ENCODE results near the gene MYH9.

The MYH9 gene

DNA sequence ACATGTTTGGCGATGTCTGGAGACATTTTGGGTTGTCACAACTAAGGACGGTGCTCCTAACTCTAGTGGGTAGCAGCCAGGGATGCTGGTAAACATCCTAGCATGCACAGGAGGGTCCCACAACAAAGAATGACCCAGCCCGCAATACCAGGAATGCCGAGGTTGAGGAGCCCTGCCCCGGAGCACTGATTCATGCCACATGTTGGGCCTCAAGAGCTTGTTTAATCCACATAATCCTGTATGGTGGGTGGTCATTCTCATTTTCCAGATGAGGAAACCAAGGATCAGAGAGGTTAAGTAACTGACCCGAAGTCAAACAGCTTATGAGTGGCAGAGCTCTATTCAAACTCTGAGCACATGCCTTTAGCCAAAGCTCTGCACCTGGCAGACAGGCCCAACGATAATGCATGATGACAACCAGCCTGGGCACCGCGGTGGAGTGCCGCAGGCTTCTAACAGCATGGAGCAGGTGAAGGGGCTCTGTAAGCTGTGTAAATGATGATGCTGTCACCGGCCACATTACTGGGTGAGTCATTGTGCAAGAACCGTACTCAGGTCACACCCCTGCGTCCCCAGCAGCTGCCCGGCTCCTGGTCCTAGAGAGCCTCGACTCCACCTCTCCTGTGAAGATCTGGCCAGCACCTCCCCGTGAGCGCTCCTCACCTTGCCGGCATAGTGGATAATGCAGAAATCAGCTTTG, 76.2 kb downstream of the MYH9 start:
- DNase-seq (ENCODE audit: low spot score): no peak

DNA sequence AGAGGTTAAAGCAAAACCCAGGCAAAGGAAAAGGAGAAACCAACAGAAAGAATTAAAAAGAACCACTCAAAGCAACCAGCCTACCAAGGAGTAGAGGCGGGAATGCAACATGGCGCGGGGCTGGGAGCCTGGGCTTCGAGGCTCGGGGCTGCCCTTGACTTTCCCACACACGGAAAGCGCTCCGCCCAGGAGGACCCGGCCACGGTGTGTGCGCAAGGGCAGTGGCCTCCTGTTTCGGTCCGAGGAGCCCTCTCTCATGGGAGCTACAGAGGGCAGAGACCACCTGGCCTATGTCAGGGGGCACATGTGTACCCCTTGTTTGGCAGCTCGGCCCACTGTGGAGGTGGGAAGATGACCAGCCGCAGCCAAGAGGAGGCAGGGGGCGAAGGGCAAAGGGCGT, 78.9 kb downstream of the MYH9 start:
- DNase-seq (ENCODE audit: low spot score): no peak

DNA sequence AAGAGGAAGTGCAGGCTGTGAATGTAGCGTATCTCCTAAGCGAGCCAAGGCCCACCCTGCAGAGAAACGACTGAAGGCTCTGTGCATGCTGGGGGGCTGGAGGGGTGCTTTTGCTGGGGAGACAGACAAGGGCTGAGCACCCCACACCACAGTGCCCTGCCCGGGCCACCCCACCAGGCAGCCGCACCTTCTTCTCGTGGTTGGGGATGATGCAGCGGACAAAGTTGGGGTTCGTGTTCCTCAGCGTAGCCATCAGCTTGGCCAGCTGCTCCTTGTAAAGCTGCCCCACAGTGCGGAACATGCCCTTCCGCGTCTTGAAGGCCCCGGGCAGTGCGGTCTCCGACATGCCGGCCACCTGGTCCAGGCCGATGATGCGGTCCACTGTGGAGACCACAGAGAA, 81.5 kb downstream of the MYH9 start:
- DNase-seq (ENCODE audit: low spot score): no peak

DNA sequence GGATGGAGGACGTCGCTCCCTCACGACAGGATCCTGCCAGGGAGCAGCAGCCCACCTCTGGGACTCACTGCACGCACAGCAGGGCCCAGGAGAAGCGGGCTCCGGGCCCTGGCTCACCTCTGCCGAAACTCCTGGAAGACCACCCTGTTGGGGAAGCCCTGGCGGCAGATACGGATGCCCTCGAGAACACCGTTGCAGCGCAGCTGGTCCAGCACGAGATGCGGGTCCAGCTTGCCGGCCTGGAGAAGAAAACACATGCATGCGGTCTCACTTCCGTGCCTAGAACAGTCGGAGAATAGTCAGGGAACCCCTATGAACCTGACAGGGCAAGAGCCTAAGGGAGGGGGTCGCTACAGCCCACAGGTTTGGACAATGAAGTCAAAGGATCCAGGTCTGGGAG, 82.0 kb downstream of the MYH9 start:
- DNase-seq (ENCODE audit: low spot score): no peak

DNA sequence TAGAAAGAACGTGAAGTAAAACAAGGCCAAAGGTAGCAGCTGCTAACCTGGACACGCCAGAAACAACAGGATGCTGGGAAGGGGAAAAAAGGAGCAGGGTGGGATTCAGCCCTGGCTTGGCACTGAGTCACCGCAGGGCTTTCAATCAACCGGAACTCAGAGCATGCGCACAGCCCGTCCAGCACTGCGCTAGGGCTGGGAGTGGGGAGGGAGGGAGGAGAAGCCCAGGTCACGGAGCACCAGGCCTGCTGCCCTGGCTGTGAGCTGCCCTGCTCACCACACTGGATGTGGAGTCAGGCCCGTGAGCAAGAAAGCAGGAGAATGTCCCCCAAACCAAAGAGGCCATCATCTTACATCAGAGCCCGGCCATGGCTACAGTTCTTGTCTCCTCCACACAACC, 83.3 kb downstream of the MYH9 start:
- DNase-seq (ENCODE audit: low spot score): no peak

DNA sequence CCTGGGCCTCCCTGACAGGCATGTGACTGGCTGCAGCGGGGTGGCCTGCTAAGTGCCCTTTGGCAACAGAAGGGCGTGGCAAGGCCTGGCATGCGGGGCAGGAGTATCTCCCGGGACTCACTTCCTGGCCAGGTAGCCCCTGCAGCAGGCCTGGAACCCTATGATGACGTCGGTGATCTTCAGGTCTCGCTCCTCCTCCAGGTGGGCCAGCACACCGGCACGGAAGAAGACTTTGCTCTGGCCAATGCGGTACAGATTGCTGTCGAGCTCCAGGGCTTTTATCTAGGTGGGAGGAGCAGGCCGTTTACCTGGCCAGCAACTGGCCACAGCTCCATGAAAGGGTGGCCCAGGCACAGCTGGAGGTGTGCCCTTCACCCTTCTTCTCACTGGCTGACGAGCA, 83.9 kb downstream of the MYH9 start:
- no peak for DNase-seq (ENCODE audit: low spot score)

DNA sequence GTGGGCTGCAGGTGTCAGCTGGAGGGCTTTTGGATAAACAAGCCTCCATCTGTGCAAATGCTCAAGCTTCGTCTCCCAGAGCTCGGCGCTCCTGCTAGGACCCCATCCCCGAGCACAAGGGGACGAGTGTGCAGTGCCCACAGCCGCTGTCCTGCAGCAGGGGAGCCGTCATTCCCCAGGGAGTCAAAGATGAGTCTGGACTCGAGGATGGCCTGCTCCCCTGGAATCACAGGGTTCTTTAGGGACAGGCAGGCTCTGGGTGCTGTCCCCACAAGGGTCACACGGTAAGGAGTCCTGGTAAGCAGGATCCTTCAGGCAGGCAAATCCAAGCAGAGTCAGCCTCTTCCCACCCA, 84.7 kb downstream of the MYH9 start:
- DNase-seq (ENCODE audit: low spot score): no peak

DNA sequence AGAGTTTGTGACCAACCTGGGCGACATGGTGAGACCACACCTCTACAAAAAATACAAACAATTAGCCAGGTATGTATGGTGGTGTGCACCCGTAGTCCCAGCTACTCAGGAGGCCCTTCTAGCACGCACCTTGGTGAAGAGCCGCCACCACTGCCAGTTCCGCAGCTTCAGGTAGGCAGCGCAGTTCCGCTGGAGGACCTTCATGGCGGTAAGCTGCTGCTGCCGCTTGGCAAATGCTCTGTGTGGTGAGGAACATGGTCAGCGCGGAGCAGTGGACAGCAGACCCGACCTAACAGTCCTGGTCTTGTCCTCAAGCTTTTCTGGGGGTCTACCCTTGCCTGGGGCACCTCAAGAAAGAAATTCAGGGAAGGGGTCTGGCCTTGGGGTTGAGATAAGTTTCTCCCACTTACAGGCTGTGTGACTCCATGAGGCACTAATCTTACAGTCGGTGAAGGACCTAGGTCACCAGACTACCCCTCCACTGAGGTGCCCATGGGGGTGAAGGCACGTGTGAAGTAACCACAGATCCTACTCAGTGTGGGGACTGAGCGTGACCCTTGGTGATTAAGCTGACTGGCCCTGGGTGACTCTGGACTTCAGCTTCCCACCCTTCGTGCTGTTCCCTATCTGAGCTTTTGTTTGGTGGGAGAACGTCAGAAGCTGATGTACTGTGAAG, 85.2 kb downstream of the MYH9 start:
- no peak for DNase-seq (ENCODE audit: low spot score)

DNA sequence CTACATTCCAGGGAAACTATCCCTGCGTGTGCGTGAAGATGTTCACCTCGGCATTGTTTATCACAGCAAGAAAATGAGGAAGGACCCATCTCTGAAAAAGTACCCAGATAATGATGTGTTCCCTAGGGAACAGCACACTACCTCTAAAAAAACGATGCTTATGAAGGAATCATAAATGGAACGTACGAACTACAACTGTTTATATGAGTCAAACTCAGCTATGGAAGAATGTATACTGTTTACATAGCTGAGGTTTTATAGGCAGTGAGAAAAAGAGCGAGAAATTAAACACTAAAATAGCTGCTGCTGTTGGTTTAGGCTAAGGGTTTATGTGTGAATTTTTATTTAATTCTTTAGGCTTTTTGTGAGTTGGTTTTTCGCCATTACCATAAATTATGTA, 85.9 kb downstream of the MYH9 start:
- no peak for DNase-seq (ENCODE audit: low spot score)

DNA sequence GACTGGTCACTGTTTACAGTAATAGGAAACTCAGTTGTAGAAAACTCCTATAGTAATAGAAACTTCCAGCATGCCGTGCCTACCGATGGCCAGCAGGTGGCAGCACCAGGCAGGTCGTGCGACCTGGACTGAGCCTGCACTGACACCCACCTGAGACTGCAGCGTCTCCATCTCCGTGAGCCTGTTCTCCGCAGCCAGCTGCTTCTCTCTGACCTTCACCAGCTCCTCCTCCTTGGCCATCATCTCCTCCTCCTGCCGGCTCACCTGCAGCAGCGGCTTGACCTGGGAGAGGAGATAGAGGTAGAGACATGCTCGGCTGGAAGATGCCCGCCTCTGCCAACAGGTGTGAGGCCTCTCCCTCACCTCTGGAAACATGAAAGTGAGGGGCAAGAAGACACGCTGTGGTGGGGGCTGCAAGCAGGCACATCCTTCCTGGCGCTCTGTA, 86.4 kb downstream of the MYH9 start:
- peak; percentile 81 for DNase-seq (ENCODE audit: low spot score)

DNA sequence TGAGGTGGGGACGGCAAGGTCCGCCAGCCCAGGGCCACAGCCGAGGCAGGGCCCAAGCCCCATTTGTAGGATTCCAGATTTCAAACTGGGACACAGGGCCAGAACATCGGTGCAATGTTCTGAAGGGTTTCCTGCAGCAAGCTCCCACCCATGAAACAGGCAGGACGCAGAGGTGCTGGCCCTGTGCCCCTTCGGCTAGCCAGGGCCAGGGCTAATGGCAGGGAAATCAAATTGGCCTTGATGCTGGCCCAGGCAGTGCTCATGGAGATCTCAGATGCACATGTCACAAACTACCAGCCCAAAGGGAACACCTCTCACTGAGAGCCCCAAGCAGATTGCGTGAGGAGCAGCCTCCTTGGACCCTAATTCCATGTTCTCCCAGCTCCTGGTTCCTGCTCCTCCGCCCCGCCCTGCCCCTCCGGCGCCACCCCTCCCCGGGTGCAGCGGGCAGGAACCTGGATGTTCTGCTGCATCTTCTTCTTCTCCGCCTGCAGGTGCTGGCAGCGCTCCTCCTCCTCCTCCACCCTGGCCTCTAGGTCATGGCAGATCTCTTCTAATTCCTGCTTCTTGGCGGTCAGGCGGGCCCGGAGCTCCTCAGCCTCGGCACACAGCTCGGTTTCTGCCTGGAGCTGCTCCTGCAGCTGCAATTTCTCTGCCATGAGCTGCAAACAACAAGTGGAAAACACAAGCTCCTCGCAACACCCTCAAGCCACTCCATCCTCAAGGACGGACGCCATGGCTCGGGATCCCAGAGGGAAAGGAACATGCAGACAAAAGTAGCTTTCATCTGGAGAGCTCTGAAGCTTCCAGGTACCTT, 87.2 kb downstream of the MYH9 start:
- DNase-seq (ENCODE audit: low spot score): no peak

DNA sequence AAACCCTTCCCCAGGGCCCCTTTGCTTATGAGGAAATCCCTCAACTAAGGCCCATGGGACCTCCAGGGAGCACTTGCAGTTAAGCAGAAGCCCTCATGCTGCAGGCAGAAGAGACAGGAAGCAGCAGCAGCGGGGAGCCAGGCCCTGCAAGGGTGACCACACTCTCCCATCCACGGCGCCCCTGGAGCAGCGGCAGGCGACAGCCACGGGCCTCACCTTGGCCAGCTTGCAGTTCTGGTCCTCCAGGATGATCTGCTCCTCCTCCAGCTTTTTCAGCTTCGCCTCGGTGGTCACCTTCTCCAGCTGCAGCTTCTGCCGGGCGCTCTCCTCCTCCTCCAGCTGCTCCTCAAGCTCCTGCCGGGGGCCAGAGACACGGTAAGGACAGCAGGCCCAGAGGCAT, 87.9 kb downstream of the MYH9 start:
- no peak for DNase-seq (ENCODE audit: low spot score)

DNA sequence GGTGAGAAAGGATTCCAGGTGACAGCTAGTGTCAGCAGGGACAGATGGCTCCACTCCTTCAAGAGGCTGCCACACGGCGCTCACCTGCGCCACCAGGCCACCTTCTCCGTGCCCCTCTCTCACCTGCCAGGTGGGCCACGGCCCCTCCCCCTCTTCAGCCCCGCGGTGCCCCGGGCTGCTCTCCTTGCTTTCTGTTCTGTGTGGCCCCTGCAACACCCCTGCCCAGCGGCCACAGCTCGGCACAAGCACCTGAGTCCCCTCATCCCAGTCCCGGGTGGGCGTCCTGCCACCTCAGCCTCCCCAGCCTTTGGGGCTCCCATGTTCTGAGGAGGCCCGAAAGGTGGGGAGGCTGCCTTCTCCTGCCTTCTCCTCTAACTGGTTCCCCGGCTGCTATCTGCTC, 88.5 kb downstream of the MYH9 start:
- DNase-seq (ENCODE audit: low spot score): no peak

DNA sequence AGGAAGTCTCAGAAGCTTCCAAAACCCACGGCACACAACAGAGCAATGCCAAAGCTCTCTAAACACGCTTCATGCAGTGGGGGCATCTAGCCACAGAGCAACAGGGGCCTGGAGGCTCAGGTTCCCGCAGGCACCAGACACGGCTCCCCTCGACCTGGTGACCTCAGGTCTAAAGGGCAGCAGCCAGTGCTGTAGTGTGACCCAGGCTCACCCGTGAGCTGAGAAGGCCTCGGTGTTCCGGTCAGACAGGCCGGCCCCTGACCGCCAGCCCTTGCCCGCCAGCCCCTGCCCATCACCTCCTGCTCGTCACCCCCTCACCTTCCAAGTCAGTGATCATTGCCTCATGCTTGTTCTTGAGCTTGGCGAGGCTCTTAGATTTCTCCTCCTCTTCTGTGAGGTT, 89.2 kb downstream of the MYH9 start:
- DNase-seq (ENCODE audit: low spot score): no peak

DNA sequence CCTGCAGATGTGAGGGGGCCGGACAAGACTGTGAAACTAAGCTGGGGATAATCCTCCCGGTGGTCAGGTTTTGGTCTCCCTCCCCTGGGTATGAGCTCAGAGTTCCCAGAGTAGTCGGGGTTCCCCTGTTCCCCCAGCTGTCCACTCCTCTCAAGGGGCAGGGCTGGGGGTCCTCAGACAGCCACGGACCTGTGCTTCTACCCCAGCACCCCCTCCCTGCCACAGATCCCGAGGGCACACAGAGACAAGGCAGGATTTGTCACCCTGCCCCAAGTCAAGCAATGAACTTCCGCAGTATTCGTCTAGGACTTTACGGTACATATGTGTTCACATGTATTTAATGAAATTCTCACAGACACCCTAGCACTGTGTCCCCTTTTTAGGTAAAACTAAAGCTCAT, 89.6 kb downstream of the MYH9 start:
- no peak for DNase-seq (ENCODE audit: low spot score)

DNA sequence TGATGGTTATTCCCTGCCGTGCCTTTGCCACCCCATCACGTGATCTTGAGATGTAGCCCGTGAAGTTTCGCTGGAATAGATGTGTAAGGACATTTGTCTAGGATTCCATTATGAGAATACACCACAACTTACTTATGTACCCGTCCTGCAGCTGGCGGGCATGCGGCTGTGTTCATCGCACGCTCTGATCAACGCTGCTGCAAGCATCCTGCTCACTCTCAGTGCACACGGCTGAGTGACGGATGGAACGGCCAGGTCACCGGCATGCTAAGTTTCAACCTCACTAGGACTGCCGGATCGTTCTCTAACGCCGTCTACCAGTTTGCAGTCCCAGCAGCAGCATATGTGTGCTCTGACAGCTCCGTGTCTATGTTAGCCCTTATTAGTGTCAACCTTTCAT, 90.2 kb downstream of the MYH9 start:
- no peak for DNase-seq (ENCODE audit: low spot score)

DNA sequence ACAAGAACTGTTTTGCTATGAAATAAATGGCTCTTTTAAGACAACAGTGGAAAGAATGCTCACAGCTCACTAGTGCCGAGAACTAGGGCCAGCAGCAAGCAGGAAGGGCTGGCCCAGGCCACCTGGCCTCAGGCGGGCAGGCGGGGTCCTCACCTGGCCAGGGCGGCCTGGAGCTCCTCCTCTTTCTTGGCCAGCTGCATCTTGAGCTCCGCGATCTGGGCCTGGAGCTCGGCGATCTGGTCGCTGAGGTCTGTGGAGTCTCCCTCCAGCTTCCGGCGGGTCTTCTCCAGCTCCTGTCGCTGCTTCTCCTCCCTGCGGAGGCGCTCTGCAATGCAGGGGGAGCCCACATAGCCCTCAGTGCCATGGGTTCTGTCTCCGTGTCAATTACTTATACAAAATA, 91.1 kb downstream of the MYH9 start:
- no peak for DNase-seq (ENCODE audit: low spot score)

DNA sequence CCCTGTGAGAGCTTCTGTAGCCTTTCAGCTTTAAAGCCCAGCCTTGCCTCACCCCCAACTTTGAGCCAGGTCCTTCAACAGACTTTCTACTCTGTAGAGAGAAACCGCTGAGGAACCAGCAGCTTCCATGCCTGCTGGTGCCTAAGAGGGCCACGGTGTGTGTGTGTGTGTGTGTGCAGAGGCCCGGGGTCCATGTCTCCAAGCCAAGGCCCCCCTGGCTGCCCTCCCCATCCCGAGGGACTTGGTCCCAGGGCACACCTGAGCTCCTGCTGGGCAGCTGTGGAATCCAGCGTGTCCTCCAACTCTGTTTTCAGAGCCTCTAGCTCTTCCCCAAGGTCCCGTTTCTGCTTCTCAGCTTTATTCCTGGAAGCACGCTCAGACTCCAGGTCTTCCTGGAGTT, 92.5 kb downstream of the MYH9 start:
- DNase-seq (ENCODE audit: low spot score): no peak

DNA sequence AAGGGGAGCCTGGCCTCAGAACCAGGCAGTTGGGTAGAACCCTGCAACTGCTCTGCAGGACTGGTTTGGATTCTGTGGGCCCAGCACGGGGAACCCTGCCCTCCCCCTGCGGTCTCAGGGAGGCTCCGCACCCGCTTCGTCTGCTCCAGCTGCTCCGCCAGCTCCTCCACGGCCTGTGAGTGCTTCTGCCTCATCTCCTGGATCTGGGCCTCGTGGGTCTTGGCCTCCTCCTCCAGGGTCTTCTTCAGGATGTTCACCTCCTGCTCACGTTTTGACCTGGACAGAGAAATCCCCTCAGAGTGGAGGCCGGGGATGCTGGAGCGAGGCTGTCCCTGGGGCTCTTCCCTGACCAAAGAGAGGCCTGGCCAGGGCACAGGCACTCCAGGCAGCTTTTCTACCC, 93.0 kb downstream of the MYH9 start:
- DNase-seq (ENCODE audit: low spot score): no peak

DNA sequence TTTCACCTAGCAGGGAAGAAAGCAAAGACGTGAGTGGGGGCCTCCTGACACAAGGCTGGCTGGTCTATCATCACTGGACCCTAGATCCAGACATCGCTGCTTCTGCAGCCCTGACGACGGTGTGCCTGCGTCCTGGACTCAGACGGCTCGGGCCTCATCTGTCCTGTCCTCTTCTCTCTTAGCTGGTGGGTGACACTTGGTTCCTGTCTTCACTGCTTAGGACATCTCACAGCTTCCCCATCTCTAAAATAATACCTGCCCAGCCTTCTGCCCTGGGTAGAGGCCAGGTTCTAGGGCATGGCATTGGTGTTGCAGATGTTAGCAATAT, 93.5 kb downstream of the MYH9 start:
- no peak for DNase-seq (ENCODE audit: low spot score)

DNA sequence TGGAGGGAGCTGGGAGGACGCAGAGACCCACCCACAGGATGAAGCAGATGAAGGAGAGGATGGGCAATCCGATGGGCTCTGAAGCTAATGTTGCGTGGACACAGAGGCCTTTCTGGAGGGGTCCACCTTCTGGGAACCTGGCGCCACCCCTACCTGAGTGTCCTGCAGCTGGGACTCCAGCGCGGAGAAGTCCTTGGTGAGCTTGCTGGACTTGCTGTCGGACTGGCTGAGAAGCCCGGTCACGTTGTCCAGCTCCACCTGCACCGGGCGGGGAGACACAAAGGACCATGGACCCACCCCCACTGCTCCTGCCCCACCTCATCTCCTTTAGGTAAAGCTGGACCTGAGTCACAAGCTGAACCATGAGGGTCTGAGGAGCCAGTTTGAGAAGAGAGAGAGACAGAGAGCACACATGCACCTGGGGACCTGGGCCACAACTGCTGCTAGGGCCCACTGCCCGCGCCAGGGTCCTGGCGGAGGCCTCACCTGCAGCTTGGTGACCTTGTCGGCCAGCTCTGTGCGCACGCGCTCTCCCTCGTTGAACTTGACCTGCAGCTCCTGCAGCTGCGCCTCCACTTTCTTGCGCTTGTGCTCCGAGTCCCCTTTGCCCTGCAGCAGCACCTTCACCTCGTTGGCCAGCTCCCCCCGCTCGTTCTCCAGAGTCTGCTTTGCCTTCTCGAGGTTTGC, 94.0 kb downstream of the MYH9 start:
- DNase-seq (ENCODE audit: low spot score): no peak

DNA sequence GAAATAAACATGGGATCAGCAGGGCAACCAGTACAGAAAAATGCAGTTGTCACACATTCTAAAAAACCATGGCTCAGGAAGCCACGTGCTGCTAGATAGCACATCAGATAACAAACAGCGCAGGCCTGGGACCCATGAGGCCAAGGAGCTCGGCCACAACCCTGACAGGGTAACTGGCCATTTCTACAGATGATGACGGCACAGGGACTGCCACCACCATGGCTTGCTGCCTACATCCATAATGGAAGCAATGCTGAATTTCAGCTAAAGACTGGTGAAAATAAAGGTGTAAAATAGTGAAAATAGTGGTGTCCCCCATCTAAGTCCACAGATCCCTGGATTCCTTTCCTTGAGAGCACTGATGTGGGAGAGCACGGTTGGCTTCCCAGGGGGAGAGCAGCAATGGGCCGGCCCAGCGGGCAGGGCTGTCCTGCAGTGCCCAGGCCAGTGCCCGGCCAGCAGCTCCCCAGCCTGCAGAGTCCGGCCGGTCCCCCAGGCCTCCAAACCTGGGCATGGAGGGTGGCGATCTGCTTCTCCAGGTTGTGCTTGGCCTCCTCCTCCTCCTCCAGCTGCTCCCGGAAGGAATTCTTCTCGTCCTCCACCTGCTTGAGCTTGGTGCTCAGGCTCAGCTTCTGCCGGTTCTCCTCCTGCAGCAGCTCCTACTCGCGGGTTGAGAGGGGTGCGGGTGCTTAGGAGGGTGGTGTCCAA, 94.8 kb downstream of the MYH9 start:
- no peak for DNase-seq (ENCODE audit: low spot score)
